Stimulated activated CD8-positive, alpha-beta memory T cell treated with anti-CD3 and anti-CD28 coated beads, Interleukin-7, amount 100 ng/mL, for 24 hours (primary cell): ENCODE data around the gene MAL.

ENCODE experiments used
- DNase-seq: peaks from one replicate; pipeline ENCODE4 v3.0.0-alpha.2; 2020; ENCODE audit warnings: low read depth

The MAL gene

DNA sequence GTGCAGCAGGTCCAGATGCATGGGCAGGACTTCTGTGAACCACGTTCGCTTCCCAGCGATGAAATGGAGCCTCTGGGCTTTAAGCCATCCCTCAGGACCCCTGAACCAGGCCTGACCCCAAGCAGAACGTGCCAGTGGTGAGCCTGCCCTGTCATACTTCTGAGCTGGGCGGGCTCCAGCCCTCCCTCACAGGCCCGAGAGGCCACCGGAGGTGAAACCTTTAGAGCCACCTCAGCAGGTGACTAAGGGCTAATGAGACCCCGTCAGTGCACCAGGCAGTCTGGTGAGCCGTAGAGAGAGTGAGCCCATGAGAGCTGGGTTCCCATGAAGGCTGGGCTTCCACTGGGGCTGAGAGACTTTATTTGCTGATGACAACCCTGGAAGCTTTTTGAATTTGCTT, 8.9 kb upstream of the MAL start:
- no peak for DNase-seq

DNA sequence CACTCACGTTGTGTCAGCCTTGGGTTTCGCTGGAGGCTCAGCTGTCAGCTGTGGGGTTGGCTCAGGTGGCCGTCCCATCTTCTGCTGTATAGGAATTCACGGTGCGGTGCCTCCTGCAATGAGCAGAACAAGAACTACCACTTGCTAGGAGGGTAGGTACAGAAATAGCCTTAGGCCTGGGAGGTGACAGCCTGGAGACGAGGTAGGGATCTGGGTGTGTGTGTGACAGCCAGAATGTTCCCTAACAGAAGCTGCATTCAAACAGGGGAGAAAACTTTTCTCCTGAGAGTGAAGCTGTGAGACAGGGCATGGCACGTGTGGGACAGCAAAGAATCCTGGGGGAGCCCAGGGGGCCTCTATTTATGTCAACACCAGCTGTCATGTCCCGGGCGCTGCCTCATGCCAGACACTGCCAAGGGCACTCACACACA, 8.4 kb upstream of the MAL start:
- no peak for DNase-seq

- DNase-seq: no peak
Measured at GRCh38 chr2:95017836-95018235, 7.7 kb upstream of the MAL start.

DNA sequence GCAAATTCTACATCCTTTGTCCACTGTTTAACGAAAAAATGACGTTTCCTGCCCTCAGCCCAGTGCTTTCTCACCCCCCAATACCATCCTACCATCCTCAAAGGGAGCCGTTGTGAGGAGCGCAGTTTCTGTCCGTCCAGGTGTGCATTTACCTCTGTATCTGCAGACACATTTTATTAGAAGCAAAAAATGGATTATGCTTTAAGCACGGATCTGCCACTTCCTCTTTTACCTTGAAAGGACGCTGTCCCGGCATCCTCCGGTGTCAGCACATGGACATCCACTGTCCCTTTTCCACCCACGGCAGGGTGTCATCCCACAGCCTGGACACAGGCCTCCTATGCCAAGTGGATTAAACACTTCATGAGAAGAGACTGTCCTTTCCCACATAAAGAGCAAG, 7.2 kb upstream of the MAL start:
- no peak for DNase-seq

- DNase-seq: no peak
Measured at GRCh38 chr2:95018861-95019550, 6.5 kb upstream of the MAL start.

GRCh38 chr2:95019572-95019971, 5.9 kb upstream of the MAL start:
- no peak for DNase-seq

DNA sequence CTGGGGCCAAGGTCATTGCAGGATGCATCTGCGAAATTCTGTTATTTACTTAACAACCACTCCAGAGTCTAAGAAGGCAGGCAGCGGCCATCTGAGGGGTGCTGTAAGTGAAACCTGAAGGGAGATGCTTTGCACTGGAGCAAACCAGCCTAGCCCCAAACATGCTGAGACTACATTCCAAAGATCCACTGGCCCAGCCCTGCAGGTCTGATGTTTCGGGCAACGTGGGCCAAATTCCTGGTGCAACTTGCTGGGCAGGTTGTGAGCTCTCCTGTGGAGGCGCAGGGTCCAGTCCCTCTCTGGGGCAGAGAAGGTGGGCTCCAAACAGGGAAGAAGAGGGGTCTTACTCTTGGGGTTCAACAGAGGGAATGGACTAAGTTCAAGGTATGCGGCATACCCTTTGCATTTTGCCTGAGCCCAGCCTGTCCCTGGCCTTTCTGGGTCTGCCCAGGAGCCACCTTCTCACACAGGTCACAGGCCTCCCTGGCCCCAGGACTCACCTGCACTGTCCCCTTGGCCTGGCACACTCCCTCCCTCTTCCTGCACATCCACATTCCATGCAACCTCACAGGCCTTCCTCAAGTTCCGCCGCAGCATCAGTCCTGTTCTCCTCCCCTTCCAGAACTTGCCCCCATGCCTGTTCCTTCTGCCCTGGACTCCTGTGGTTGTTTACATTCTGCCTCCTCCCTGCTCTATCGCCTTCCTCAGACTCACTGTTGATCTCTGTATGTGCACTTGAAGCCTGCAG, 5.1 kb upstream of the MAL start:
- no peak for DNase-seq

GRCh38 chr2:95021023-95021416, 4.5 kb upstream of the MAL start:
- no peak for DNase-seq

GRCh38 chr2:95021847-95022246, 3.7 kb upstream of the MAL start:
- no peak for DNase-seq

GRCh38 chr2:95022309-95023221, 2.9 kb upstream of the MAL start:
- peak; percentile 75 for DNase-seq

DNA sequence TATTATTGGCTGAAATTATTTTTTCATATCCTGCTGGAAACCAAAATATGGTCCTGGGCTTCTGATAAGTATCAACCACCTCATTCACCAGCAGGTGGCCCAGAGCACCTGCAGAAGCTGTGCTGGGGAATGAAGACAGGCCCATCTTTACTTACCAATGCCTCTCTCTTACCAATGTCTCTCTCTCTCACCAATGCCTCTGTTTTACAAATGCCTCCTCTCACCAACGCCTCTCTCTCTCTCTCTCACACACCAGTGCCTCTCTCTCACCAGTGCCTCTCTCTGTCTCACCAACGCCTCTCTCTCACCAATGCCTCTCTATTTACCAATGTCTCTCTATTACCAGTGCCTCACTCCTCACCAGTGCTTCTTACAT, 2.3 kb upstream of the MAL start:
- DNase-seq: no peak

GRCh38 chr2:95024371-95024770, 1.1 kb upstream of the MAL start:
- no peak for DNase-seq

GRCh38 chr2:95024960-95025405, 525 bp upstream of the MAL start:
- DNase-seq: no peak

DNA sequence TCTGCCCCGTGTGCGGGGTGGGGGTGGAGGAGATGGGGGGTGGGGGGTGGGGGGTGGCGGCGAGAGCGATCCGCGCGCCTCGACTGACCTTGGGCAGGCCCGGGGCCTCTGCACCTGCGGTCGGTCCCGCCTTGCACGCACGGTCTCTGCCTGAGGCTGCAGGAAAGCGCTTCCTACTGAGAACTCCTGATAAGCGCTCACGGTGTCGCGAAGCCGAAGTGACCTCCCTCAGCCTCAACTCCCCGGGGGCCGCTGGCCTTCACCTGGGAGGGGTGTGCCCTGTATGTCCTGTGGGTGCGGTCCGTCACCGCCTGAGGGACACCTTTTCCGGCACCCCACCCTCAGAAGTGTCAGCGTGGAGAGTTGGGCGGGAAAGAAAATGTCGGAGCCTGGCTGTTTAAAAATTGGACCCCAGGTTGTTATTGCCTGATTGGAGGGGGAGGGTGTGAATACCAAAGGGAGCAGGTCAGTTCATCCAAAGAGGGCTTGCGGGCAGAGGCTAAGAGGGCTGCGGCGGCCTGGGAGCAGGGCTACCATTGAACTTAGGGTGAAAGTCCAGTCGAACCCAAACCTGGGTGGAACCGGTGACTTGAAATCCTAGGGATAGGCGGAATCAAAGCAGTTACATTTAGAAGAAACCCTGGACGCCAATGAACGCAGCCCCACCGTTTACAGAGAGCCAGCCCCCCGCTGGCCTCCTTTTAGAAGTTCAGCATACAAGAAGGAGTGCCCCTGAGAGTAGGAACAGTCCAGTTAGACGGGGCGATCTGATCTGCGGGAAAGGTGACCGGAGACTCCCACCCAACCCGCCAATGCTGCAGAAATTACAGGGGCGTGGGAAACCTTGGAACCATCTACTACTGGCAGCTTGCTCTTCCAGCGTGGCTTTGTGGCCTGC, 1.2 kb downstream of the MAL start:
- DNase-seq: no peak

- DNase-seq: no peak
Measured at GRCh38 chr2:95027369-95027720, 1.8 kb downstream of the MAL start.

DNA sequence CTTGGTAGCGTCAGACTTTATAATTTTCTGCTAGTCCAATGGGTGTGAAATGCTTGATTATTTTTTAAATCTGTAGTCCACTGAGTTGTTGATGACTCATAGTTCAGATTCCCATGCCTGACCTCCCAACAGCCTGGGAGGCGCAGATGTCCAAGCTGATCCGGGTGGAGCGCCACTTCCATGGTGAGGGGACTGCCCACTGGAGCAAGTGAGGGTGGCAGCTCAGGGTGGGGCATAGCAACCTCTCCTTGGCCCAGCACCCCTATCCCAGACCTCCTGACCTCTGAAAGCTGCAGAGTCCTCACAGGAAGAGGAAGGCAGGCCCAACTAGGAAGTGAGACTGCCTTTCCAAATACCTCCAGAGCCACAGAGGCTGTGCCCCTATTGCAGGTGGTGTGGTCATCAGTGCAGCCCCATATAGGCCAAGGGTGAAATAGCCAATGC, 4.4 kb downstream of the MAL start:
- no peak for DNase-seq

GRCh38 chr2:95030496-95030895, 5.0 kb downstream of the MAL start:
- DNase-seq: no peak

DNA sequence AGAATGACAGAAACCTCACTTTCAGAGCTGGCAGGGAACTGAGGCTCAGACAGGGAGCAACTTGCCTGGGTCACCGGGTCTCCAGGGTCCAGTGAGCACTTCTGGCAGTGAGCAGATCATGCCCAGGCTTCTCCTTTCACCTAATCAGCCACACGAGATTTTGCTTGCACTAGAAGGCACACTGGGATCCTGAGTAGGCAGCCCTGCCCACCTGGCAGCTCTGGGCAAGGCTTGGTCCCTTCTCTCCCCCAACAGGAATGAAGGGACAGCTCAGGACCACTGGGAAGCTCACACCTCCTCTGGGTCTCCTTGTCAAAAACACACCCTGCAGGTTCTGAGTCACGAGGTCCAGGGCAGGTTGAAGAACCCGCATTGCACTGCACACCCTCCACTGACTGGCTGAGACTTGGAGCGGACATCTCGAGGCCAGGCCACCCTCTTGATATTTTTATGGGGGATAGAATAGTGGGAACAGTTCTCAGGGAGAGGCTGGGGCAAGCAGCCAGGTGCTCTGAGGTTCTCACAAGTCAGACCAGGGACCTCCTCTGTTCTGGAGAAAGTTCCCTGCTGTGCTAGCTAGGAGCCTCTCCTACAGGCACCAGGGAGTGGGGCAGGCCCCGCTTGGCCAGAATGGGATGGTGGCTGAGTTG, 5.7 kb downstream of the MAL start:
- no peak for DNase-seq

GRCh38 chr2:95031726-95032116, 6.2 kb downstream of the MAL start:
- DNase-seq: no peak

DNA sequence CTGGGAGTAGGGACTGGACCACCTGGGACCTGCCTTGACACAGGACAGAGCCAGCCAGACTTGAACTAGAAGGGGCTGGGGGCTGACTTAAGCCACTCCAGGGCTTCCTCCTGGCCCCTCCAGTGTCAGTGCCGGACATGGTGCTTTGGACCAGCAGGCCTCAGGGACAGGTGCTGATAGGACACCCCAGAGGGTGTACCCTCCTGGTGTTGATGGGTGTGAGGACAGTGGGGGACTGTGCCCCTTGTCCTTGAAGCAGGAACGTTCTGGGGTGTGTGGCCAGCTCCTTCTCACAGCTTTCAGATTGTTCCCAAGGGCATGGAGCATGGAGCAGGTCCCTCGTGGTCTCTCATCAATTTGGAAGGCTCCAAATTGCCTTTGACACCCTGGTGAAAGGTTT, 6.8 kb downstream of the MAL start:
- no peak for DNase-seq
